ENCODE measurements around the gene ACOX1.

The ACOX1 gene

DNA sequence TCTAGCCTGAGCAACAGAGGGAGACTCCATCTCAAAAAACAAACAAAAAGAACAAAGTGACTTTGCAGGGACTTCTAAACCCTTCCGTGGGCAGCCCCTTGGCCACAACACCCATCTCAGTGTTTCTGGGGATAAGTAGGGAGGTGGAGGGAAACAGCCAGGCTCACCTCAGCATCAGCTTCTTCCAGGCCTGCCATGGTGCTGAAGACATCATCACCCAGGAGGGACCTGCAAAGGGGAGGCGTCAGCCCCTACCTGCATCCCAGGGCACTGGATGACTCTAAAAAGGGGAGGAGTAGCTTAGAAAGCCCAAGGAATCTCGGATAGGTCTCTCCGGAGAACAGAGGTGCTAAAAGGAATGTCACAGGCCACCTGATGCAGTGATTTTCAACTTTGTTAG is 47.9 kb downstream of the ACOX1 start:
- Histone ChIP-seq H3K4me3 (ENCODE audit: low read length, poor library complexity, severe bottlenecking) (no peak overlapping the region), H3F3A (ENCODE audit: low read depth) (no peaks in the 10 kb centered on the region), H2AFZ (ENCODE audit: low read length) (no peak overlapping the region), H3K9me2 (replicated peaks; ENCODE audit: low read depth, low read length) (no peaks in the 10 kb centered on the region), H3K9ac (ENCODE audit: low read depth, low read length, poor library complexity, severe bottlenecking) (no peak overlapping the region), H3K79me2 (ENCODE audit: insufficient read depth, low read length) (no peaks in the 10 kb centered on the region), H4K20me1 (ENCODE audit: insufficient read depth, low read length, poor library complexity, severe bottlenecking) (no peaks in the 10 kb centered on the region), H3K4me2 (ENCODE audit: low read depth, low read length, poor library complexity, severe bottlenecking) (no peak overlapping the region), H3K27me3 (ENCODE audit: insufficient read depth, low read length, poor library complexity, severe bottlenecking) (no peaks in the 10 kb centered on the region), H3K9me3 (ENCODE audit: insufficient read depth, low read depth, low read length) (no peaks in the 10 kb centered on the region), H3K36me3 (ENCODE audit: insufficient read depth, low read length) (no peaks in the 10 kb centered on the region), H3K4me1 (ENCODE audit: insufficient read depth, low read length, poor library complexity, severe bottlenecking) (no peaks in the 10 kb centered on the region)
- TF ChIP-seq, protein P1, sequence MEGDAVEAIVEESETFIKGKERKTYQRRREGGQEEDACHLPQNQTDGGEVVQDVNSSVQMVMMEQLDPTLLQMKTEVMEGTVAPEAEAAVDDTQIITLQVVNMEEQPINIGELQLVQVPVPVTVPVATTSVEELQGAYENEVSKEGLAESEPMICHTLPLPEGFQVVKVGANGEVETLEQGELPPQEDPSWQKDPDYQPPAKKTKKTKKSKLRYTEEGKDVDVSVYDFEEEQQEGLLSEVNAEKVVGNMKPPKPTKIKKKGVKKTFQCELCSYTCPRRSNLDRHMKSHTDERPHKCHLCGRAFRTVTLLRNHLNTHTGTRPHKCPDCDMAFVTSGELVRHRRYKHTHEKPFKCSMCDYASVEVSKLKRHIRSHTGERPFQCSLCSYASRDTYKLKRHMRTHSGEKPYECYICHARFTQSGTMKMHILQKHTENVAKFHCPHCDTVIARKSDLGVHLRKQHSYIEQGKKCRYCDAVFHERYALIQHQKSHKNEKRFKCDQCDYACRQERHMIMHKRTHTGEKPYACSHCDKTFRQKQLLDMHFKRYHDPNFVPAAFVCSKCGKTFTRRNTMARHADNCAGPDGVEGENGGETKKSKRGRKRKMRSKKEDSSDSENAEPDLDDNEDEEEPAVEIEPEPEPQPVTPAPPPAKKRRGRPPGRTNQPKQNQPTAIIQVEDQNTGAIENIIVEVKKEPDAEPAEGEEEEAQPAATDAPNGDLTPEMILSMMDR (conservative IDR thresholded peaks at IDR 0.05; ENCODE audit: low read length): no peak

DNA sequence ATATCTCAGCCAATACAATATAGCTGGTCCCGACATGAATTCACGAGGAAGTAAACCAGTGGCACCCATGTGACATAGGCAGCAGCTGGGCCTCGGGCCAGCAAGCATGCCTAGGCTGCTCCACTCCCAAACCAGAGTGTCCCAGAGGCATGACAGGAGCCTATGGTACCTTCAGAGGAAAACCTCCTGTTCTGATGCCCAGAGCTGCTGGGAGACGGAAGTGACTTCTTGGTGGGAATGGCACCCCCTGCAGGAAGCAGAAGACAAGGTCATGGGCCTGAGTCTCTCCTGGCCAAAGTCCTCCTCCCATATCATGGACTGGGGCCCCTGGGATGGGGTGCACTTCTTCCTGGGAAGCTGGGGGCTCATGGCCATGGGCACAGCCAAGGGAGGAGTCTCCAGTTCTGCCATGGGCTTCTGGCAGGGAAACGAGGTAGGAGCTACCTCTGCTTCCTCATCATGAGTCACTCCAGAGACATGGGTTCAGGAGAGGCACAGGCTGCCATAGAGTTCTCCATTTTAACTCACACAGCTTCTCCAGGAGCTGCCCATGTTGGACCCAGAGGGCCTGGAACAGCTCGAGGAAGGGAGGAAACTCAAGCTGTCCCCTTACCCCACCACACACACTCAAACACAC is 51.6 kb downstream of the ACOX1 start:
- Histone ChIP-seq H3K9ac (ENCODE audit: low read depth, low read length, poor library complexity, severe bottlenecking) (peak overlapping the region; percentile 2), H3K4me2 (ENCODE audit: low read depth, low read length, poor library complexity, severe bottlenecking) (no peak overlapping the region), H3K9me3 (ENCODE audit: insufficient read depth, low read depth, low read length) (no peaks in the 10 kb centered on the region), H3K79me2 (ENCODE audit: insufficient read depth, low read length) (no peaks in the 10 kb centered on the region), H3K4me3 (ENCODE audit: low read length, poor library complexity, severe bottlenecking) (no peak overlapping the region), H3K9me2 (replicated peaks; ENCODE audit: low read depth, low read length) (no peaks in the 10 kb centered on the region), H4K20me1 (ENCODE audit: insufficient read depth, low read length, poor library complexity, severe bottlenecking) (no peaks in the 10 kb centered on the region), H2AFZ (ENCODE audit: low read length) (peak overlapping the region; percentile 63), H3K27me3 (ENCODE audit: insufficient read depth, low read length, poor library complexity, severe bottlenecking) (no peaks in the 10 kb centered on the region), H3K4me1 (ENCODE audit: insufficient read depth, low read length, poor library complexity, severe bottlenecking) (peaks cover 4% of the 10 kb centered on the region), H3K36me3 (ENCODE audit: insufficient read depth, low read length) (no peaks in the 10 kb centered on the region), H3F3A (ENCODE audit: low read depth) (no peaks in the 10 kb centered on the region)
- TF ChIP-seq, protein P1 (conservative IDR thresholded peaks at IDR 0.05; ENCODE audit: low read length): peak; percentile 65
- no peak for TF ChIP-seq EZH2phosphoT487 (IDR thresholded peaks at IDR 0.05; ENCODE audit: borderline replicate concordance)

DNA sequence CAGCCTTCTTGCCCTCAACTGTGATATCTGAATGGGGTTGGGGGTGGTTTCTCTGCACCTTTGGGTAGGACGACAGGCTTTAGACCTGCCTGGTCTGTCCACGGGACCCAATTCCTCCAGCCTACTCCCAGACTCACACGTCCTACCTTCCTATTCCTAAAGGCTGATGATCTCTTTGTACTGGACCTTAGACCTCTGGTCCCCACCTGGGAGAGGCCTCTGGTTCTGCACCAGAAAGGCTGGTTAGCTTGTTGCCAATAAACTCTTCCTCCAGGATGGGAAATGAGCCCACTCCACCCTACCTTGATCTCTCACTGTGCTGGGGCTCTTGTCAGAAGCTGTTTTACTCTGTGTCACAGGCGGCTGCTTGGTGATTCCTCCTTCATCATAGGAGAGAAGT is 52.5 kb downstream of the ACOX1 start:
- no peak overlapping the region for H3K4me3 ChIP-seq (ENCODE audit: low read length, poor library complexity, severe bottlenecking)
- TF ChIP-seq, protein P1 (conservative IDR thresholded peaks at IDR 0.05; ENCODE audit: low read length): no peak
- TF ChIP-seq EZH2phosphoT487 (IDR thresholded peaks at IDR 0.05; ENCODE audit: borderline replicate concordance): no peak
- no peaks in the 10 kb centered on the region for H4K20me1 ChIP-seq (ENCODE audit: insufficient read depth, low read length, poor library complexity, severe bottlenecking)
- no peaks in the 10 kb centered on the region for H3K9me3 ChIP-seq (ENCODE audit: insufficient read depth, low read depth, low read length)
- H3K9me2 ChIP-seq (replicated peaks; ENCODE audit: low read depth, low read length): no peaks in the 10 kb centered on the region
- no peaks in the 10 kb centered on the region for H3K36me3 ChIP-seq (ENCODE audit: insufficient read depth, low read length)
- no peak overlapping the region for H3K9ac ChIP-seq (ENCODE audit: low read depth, low read length, poor library complexity, severe bottlenecking)
- no peaks in the 10 kb centered on the region for H3K79me2 ChIP-seq (ENCODE audit: insufficient read depth, low read length)
- H3F3A ChIP-seq (ENCODE audit: low read depth): no peaks in the 10 kb centered on the region
- peaks cover 4% of the 10 kb centered on the region for H3K4me1 ChIP-seq (ENCODE audit: insufficient read depth, low read length, poor library complexity, severe bottlenecking)
- H3K4me2 ChIP-seq (ENCODE audit: low read depth, low read length, poor library complexity, severe bottlenecking): no peak overlapping the region
- H3K27me3 ChIP-seq (ENCODE audit: insufficient read depth, low read length, poor library complexity, severe bottlenecking): no peaks in the 10 kb centered on the region
- no peak overlapping the region for H2AFZ ChIP-seq (ENCODE audit: low read length)
